ENCODE results near the gene HOOK2. TPM values are rescaled to one million over a fixed set of nuclear protein-coding genes. Genes with fewer than 3 reads are reported as not detected.

The HOOK2 gene
- total and polyA plus RNA-seq, 2 of the 13 experiments (the other 11 are each of a cell fraction or from before 2014, with no cell fraction given), result 9.2 to 12.9 TPM

DNA sequence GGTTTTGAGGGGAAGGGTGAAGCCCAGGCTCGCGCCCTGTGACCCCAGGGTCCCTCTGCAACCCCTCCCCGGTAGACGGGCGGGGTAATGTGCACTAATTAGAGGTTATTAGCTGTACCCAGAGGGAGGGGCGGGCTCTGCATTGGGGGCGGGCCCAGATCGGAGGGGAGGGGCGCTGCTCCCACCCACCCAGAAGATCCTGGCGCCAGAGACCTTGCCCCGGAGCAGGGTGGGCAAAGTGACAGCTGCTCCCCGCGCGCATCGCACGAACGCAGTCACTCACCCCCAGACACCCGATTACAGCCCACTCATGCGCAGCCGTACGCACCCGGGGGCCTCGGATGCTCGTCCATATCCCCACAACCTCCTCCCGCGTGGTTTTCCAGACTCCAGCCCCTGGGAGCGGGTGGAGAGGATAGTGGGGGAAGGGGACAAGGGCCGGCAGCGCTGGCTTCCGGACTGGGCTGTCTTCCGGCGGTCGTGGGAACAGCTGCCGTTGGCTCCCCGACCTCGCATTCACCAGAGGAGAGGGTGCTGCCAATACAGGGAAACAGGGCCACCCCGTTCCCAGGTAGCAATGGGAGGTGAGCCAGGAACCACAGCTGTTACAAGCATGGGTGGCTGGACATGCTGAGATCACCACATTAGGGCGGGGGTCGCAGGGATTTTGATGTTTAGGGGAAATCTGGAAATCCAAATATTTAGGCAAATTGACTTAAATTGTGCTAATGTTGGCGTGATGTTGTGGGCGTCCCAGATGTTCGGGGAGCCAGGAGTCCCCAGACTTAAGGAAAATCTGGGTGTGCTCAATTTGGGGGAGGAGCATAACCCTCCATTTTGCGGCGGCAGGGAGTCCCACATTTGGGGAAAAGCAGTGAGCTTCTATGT lies 2.9 kb upstream of the HOOK2 start:
- POLR2A ChIA-PET, result interaction anchor here (0.5 to 6.4 kb wide), 11 partner anchors 9 to 254 kb away, joined by 3 to 124 read pairs (median 5); partner anchors contain the start of genes JUNB, PRDX2 and THSD8
- peak overlapping the region; percentile 55 for H2AFZ ChIP-seq (ENCODE audit: low read length)
- H3K4me1 ChIP-seq (ENCODE audit: insufficient read depth, low read length), result peaks cover 50% of the 10 kb centered on the region
- peak overlapping the region; percentile 53 for H3K9ac ChIP-seq (ENCODE audit: insufficient read depth, low read depth, low read length)
- intact Hi-C loops (cut with micrococcal nuclease; ENCODE audit: unreplicated experiment), result loop anchor here (1.0 kb wide), 1 partner anchor 18 kb away; no protein-coding TSS in a partner anchor
- in situ Hi-C loops (cut with HindIII; ENCODE audit: extremely low pct_ligation_motif_present, low pct_unique_long_range_greater_than_20kb), result no loop called here
- H3K27ac ChIP-seq (ENCODE audit: extremely low read length, insufficient read depth, low read length), result no peak overlapping the region
- DNase-seq (ENCODE audit: low spot score) (no peak), FAIRE-seq (no peak), ATAC-seq (peak; percentile 65)
- WGBS (ENCODE audit: low lambda C conversion rate), result 3% methylated on average over 26 of the region's 44 CpGs
- CTCF ChIA-PET (ENCODE audit: low intra/inter-chr PET ratio, low total read pairs), result interaction anchor here (0.8 to 3.9 kb wide), 6 partner anchors 11 to 69 kb away, joined by 3 to 54 read pairs (median 4); no protein-coding TSS in a partner anchor
- peak overlapping the region; percentile 91 for H3K4me2 ChIP-seq (ENCODE audit: low read depth, low read length)
- H3K4me3 ChIP-seq (replicated peaks in 1 of 3; ENCODE audit: insufficient read depth in 1 of 3, low read depth in 2 of 3, low read length in 3 of 3), result peak overlapping the region; percentile 76 to 80 (median 79)
- no peaks in the 10 kb centered on the region; a peak in 1 of 5 replicates for H3K27me3 ChIP-seq (ENCODE audit: control insufficient read depth in 1 of 2, insufficient read depth in 2 of 2, low read length in 2 of 2)
- H4K20me1 ChIP-seq (ENCODE audit: insufficient read depth, low read length), result no peaks in the 10 kb centered on the region
- no peaks in the 10 kb centered on the region for H3K36me3 ChIP-seq (replicated peaks in 1 of 2; ENCODE audit: control insufficient read depth in 1 of 2, insufficient read depth in 2 of 2, low read length in 2 of 2)
- BruUV-seq (replicated peaks), result no TSS peak
- no peaks in the 10 kb centered on the region for H3K9me3 ChIP-seq (ENCODE audit: low read length)
- H3K79me2 ChIP-seq (ENCODE audit: insufficient read depth, low read length), result no peaks in the 10 kb centered on the region
- TF ChIP-seq ZNF83 (CRISPR knock-in tag; IDR thresholded peaks at IDR 0.05; ENCODE audit: borderline replicate concordance), result 0 out of 2 replicates have a peak, but pooled peaks have one; percentile 53
- TF ChIP-seq, protein P1, sequence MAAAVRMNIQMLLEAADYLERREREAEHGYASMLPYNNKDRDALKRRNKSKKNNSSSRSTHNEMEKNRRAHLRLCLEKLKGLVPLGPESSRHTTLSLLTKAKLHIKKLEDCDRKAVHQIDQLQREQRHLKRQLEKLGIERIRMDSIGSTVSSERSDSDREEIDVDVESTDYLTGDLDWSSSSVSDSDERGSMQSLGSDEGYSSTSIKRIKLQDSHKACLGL (CRISPR knock-in tag; IDR thresholded peaks at IDR 0.05), result 0 out of 2 replicates have a peak, but pooled peaks have one; percentile 45
- no peak for TF ChIP-seq TSC22D2 (CRISPR knock-in tag; IDR thresholded peaks at IDR 0.05; ENCODE audit: borderline replicate concordance)
- TF ChIP-seq THAP11 (CRISPR knock-in tag; IDR thresholded peaks at IDR 0.05), result peak; percentile 43; the same call in 1 of the 2 replicates
- TF ChIP-seq NONO (IDR thresholded peaks at IDR 0.05), result no peak
- 0 out of 2 replicates have a peak, but pooled peaks have one; percentile 29 for TF ChIP-seq NONO (CRISPR knock-in tag; conservative IDR thresholded peaks at IDR 0.05)
- TF ChIP-seq, protein P2, sequence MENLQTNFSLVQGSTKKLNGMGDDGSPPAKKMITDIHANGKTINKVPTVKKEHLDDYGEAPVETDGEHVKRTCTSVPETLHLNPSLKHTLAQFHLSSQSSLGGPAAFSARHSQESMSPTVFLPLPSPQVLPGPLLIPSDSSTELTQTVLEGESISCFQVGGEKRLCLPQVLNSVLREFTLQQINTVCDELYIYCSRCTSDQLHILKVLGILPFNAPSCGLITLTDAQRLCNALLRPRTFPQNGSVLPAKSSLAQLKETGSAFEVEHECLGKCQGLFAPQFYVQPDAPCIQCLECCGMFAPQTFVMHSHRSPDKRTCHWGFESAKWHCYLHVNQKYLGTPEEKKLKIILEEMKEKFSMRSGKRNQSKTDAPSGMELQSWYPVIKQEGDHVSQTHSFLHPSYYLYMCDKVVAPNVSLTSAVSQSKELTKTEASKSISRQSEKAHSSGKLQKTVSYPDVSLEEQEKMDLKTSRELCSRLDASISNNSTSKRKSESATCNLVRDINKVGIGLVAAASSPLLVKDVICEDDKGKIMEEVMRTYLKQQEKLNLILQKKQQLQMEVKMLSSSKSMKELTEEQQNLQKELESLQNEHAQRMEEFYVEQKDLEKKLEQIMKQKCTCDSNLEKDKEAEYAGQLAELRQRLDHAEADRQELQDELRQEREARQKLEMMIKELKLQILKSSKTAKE (CRISPR knock-in tag; IDR thresholded peaks at IDR 0.05; ENCODE audit: borderline replicate concordance), result no peak
- TF ChIP-seq, protein P3, sequence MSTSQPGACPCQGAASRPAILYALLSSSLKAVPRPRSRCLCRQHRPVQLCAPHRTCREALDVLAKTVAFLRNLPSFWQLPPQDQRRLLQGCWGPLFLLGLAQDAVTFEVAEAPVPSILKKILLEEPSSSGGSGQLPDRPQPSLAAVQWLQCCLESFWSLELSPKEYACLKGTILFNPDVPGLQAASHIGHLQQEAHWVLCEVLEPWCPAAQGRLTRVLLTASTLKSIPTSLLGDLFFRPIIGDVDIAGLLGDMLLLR (CRISPR knock-in tag; IDR thresholded peaks at IDR 0.05), result 0 out of 2 replicates have a peak, but pooled peaks have one; percentile 32
- TF ChIP-seq, protein P4, sequence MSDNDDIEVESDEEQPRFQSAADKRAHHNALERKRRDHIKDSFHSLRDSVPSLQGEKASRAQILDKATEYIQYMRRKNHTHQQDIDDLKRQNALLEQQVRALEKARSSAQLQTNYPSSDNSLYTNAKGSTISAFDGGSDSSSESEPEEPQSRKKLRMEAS (IDR thresholded peaks at IDR 0.05), result peak; percentile 27; the same call in 1 of the 2 replicates
- TF ChIP-seq, protein P5, sequence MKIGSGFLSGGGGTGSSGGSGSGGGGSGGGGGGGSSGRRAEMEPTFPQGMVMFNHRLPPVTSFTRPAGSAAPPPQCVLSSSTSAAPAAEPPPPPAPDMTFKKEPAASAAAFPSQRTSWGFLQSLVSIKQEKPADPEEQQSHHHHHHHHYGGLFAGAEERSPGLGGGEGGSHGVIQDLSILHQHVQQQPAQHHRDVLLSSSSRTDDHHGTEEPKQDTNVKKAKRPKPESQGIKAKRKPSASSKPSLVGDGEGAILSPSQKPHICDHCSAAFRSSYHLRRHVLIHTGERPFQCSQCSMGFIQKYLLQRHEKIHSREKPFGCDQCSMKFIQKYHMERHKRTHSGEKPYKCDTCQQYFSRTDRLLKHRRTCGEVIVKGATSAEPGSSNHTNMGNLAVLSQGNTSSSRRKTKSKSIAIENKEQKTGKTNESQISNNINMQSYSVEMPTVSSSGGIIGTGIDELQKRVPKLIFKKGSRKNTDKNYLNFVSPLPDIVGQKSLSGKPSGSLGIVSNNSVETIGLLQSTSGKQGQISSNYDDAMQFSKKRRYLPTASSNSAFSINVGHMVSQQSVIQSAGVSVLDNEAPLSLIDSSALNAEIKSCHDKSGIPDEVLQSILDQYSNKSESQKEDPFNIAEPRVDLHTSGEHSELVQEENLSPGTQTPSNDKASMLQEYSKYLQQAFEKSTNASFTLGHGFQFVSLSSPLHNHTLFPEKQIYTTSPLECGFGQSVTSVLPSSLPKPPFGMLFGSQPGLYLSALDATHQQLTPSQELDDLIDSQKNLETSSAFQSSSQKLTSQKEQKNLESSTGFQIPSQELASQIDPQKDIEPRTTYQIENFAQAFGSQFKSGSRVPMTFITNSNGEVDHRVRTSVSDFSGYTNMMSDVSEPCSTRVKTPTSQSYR (CRISPR knock-in tag; IDR thresholded peaks at IDR 0.05; ENCODE audit: borderline replicate concordance), result peak; percentile 78; the same call in 1 of the 2 replicates
- TF ChIP-seq ZNF468 (CRISPR knock-in tag; IDR thresholded peaks at IDR 0.05), result peak; percentile 34; the same call in 1 of the 2 replicates
- no peak for TF ChIP-seq ZSCAN9 (CRISPR knock-in tag; IDR thresholded peaks at IDR 0.05; ENCODE audit: borderline replicate concordance)
- TF ChIP-seq FOXP1 (IDR thresholded peaks at IDR 0.05), result no peak
- TF ChIP-seq FOXP1 (CRISPR knock-in tag; IDR thresholded peaks at IDR 0.05), result no peak

All from HepG2 (cell line).